Aorta (tissue), 5 donors: Measurements from ENCODE around the gene CDK7. TPM values are rescaled to one million over a fixed set of nuclear protein-coding genes. Genes with fewer than 3 reads are reported as not detected.
"Not testable (repeated sequence)": the region's sequence is repeated elsewhere in the genome, so short reads cannot be mapped to it uniquely, and the experiment has no call there.

Experiments used
- ATAC-seq: fragments of 200-7000 bp; cut with Tn5 transposase; one replicate; pipeline ENCODE4 v1.9.1; 2022; ENCODE audit warnings: moderate library complexity; ENCODE audit not compliant: low FRiP score
- DNase-seq, 2 donors: peaks; one replicate each; pipeline ENCODE4 v3.0.0-alpha.2; 2020
- H3K27ac ChIP-seq, 2 donors: one replicate each; pipeline ENCODE4 v1.5.1; 2013; ENCODE audit warnings: low read length in 2 of 2, mild to moderate bottlenecking in 2 of 2, moderate library complexity in 2 of 2, control low read depth in 1 of 2, inconsistent platforms in 1 of 2, low read depth in 1 of 2
- H3K27me3 ChIP-seq, 2 donors: one replicate each; pipeline ENCODE4 v1.6.1; 2013; ENCODE audit warnings: control low read depth in 1 of 2, low read length in 1 of 2, mild to moderate bottlenecking in 1 of 2, moderate library complexity in 1 of 2; ENCODE audit not compliant: insufficient read depth in 2 of 2, control insufficient read depth in 1 of 2
- H3K36me3 ChIP-seq, 2 donors: one replicate each; pipeline ENCODE4 v1.6.1; 2013; ENCODE audit warnings: control low read depth in 1 of 2, low read length in 1 of 2, mild to moderate bottlenecking in 1 of 2; ENCODE audit not compliant: insufficient read depth in 2 of 2, control insufficient read depth in 1 of 2
- H3K4me1 ChIP-seq, 2 donors: one replicate each; pipeline ENCODE4 v1.6.1; 2013; ENCODE audit warnings: low read length in 2 of 2, control low read depth in 1 of 2, mild to moderate bottlenecking in 1 of 2, moderate library complexity in 1 of 2; ENCODE audit not compliant: insufficient read depth in 2 of 2, control insufficient read depth in 1 of 2
- H3K4me3 ChIP-seq, 2 donors: one replicate each; pipeline ENCODE4 v1.5.1; 2013; ENCODE audit warnings: low read length in 2 of 2, control low read depth in 1 of 2, mild to moderate bottlenecking in 1 of 2
- H3K9me3 ChIP-seq: one replicate; pipeline ENCODE4 v1.6.1; 2013; ENCODE audit warnings: mild to moderate bottlenecking, low read length; ENCODE audit not compliant: control insufficient read depth
- WGBS, 2 donors: extraction: QIAGEN DNeasy Blood & Tissue Kit; methylation state at CpG; one replicate each; pipeline ENCODE4 v1.1.7; 2013; 5-methylcytosine and 5-hydroxymethylcytosine counted together
- intact Hi-C, 2 donors: fragments of 100-400 bp; cut with DNase I; formaldehyde crosslinking; loops; one replicate each; pipeline versions ENCODE4 v1.14.2 to v1.15.0; 2022
- polyA plus RNA-seq, 2 donors: library from polyadenylated mRNA; stranded (reverse); fragments of 200-250 nt; gene quantifications; one replicate each; pipeline ENCODE4 v1.2.3, GENCODE V29; 2013
- total RNA-seq, 2 donors: library from RNA; stranded (reverse); fragmentation: NEBNext Ultra II Directional; extraction: Animal tissue kit (Norgen Biotek cat#: 25700); gene quantifications; one replicate each; pipeline ENCODE4 v1.2.1, GENCODE V29; 2021
- donor health status: healthy with polysubstance abuse.
- donor health status: Bipolar disorder and iron deficiency.
- donor health status: DM: no; HTN: no; CAD: no.
- donor health status: DM: no; HTN: no; CAD: no.
- donor health status: DM: yes; HTN: yes; CAD: no.

Gene CDK7
- total and polyA plus RNA-seq, 4 donors = 15.8 to 23.9 (median 22.4) TPM

GRCh38 chr5:69245031-69245430 is 10.3 kb downstream of the CDK7 start:
- DNase-seq (no peak), ATAC-seq (no peak)
- H3K9me3 ChIP-seq = no peaks in the 10 kb centered on the region
- 95 to 97% methylated on average over 5 of the region's 5 CpGs for WGBS, 2 donors
- peaks cover 0 to 2% of the 10 kb centered on the region in 2 donors for H3K4me1 ChIP-seq
- H3K36me3 ChIP-seq = no peaks in the 10 kb centered on the region
- no peaks in the 10 kb centered on the region for H3K27me3 ChIP-seq
- H3K4me3 ChIP-seq = no peak overlapping the region
- no peak overlapping the region for H3K27ac ChIP-seq
- intact Hi-C loops = no loop called here

DNA sequence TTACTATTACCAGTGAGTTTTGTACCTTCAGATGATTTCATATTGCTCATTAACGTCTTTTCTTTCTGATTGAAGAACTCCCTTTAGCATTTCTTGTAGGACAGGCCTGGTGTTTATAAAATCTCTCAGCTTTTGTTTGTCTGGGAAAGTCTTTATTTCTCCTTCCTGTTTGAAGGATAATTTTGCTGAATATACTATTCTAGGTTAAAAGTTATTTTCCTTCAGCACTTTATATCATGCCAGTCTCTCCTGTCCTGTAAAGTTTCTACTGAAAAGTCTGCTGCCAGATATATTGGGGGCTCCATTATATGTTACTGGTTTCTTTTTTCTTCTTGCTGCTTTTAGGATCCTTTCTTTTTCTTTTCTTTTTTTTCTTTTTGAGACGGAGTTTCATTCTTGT is 13.3 kb downstream of the CDK7 start:
- WGBS, 2 donors = 89 to 94% methylated on average over 2 of the region's 2 CpGs
- Histone ChIP-seq H3K9me3 (no peaks in the 10 kb centered on the region), H3K4me3 (no peak overlapping the region), H3K4me1 (no peaks in the 10 kb centered on the region), H3K27ac (no peak overlapping the region), H3K27me3 (no peaks in the 10 kb centered on the region), H3K36me3 (no peaks in the 10 kb centered on the region)
- DNase-seq (no peak), ATAC-seq (no peak)
- intact Hi-C loops = no loop called here

DNA sequence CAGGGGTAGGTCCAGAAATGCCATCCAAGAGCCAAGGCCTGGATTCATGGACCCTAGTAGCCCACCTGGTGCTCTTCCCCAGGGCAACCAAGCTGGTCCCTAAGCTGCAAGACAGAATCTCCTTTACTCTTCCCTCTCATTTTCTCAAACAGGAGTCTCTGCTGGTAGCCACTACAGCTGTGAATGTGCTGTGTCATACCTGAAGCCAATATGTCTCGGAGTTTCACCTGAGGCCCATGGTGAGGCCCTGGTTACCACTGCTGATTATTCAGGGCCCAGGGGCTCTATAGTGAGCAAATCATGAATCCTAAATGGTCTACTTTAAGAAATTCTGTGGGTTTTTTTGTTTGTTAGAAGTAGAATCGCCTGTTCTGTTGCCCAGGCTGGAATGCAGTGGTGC is 15.9 kb downstream of the CDK7 start:
- DNase-seq (no peak), ATAC-seq (no peak)
- Histone ChIP-seq H3K27ac (no peak overlapping the region), H3K4me1 (no peaks in the 10 kb centered on the region), H3K36me3 (no peaks in the 10 kb centered on the region), H3K9me3 (no peaks in the 10 kb centered on the region), H3K27me3 (no peaks in the 10 kb centered on the region), H3K4me3 (no peak overlapping the region)
- WGBS, 2 donors = 94 to 98% methylated on average over 2 of the region's 2 CpGs
- intact Hi-C loops = no loop called here

- no peak for DNase-seq
- Histone ChIP-seq H3K27me3 (no peaks in the 10 kb centered on the region), H3K4me3 (no peak overlapping the region), H3K36me3 (peaks cover 0 to 2% of the 10 kb centered on the region in 2 donors), H3K27ac (no peak overlapping the region), H3K4me1 (no peaks in the 10 kb centered on the region), H3K9me3 (no peaks in the 10 kb centered on the region)
- intact Hi-C loops = no loop called here
- 77 to 85% methylated on average over 3 of the region's 3 CpGs for WGBS, 2 donors
- no peak for ATAC-seq
Observed at GRCh38 chr5:69252437-69252836, 17.8 kb downstream of the CDK7 start.

GRCh38 chr5:69255940-69256339 is 21.3 kb downstream of the CDK7 start:
- H3K4me3 ChIP-seq, H3K9me3 ChIP-seq, ATAC-seq, intact Hi-C loops, DNase-seq, H3K36me3 ChIP-seq, H3K4me1 ChIP-seq, H3K27ac ChIP-seq, H3K27me3 ChIP-seq: not testable (repeated sequence)
- WGBS, 2 donors = 88% methylated on average over 4 of the region's 4 CpGs

GRCh38 chr5:69257577-69257976 is 22.9 kb downstream of the CDK7 start:
- intact Hi-C loops = no loop called here
- ATAC-seq (no peak), DNase-seq (no peak)
- Histone ChIP-seq H3K27me3 (no peaks in the 10 kb centered on the region), H3K27ac (no peak overlapping the region), H3K4me3 (no peak overlapping the region), H3K36me3 (peaks cover 0 to 2% of the 10 kb centered on the region in 2 donors), H3K9me3 (no peaks in the 10 kb centered on the region), H3K4me1 (no peaks in the 10 kb centered on the region)
- 98 to 100% methylated on average over 1 of the region's 1 CpG for WGBS, 2 donors

DNA sequence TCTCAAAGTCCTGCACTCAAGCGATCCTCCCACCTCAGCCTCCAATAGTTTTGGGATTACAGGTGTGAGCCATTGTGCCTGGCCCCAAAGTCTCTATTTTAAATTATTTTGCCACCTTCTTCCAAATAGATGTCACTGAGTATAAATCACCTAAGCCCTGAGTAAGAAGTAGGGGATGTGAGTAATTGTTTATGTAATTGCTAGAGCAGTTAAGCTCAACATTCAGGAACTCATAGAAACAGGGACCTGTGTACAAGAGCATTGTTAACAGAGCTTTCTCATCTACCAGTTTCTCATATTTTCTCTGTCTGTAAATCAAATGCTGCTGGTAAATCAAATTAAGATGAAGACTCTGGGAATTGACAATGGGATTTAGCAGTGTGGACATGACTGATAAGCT is 26.3 kb downstream of the CDK7 start:
- Histone ChIP-seq H3K36me3 (peaks cover 0 to 7% of the 10 kb centered on the region in 2 donors), H3K9me3 (no peaks in the 10 kb centered on the region), H3K27ac (no peak overlapping the region), H3K4me3 (no peak overlapping the region), H3K27me3 (no peaks in the 10 kb centered on the region), H3K4me1 (no peaks in the 10 kb centered on the region)
- intact Hi-C loops = no loop called here
- no peak for DNase-seq
- no peak for ATAC-seq
- WGBS, 2 donors = 100% methylated on average over 1 of the region's 1 CpG

DNA sequence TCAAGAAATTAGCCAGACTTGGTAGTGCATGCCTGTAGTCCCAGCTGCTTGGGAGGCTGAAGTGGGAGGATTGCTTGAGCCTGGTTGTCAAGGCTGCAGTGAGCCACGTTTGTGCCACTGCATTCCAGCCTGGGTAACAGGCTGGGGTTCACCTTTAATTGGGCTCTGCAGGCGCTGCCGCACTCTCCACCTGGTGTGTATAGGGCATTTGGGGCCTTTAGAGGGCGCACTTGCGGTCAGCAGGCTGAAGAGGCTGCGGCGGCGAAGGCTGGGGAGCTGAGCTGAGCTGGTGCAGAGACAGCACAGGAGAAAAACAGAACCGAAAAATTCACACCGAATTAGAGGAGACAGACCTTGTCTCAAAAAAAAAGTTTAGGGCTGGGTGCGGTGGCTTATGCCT is 31.2 kb downstream of the CDK7 start:
- H3K27me3 ChIP-seq = no peaks in the 10 kb centered on the region
- no peak for DNase-seq
- no peak overlapping the region for H3K4me3 ChIP-seq
- no peaks in the 10 kb centered on the region for H3K4me1 ChIP-seq
- no peak for ATAC-seq
- whole genome bisulfite sequencing, 2 donors = 69 to 75% methylated on average over 11 of the region's 11 CpGs
- intact Hi-C loops = no loop called here
- H3K36me3 ChIP-seq = peaks cover 3 to 4% of the 10 kb centered on the region in 2 donors
- H3K9me3 ChIP-seq = no peaks in the 10 kb centered on the region
- H3K27ac ChIP-seq = no peak overlapping the region

- Histone ChIP-seq H3K36me3 (peaks cover 0 to 3% of the 10 kb centered on the region in 2 donors), H3K4me3 (no peak overlapping the region), H3K4me1 (no peaks in the 10 kb centered on the region), H3K27me3 (no peaks in the 10 kb centered on the region), H3K9me3 (no peaks in the 10 kb centered on the region), H3K27ac (no peak overlapping the region)
- no peak for DNase-seq
- 96 to 97% methylated on average over 5 of the region's 5 CpGs for WGBS, 2 donors
- ATAC-seq = no peak
- intact Hi-C loops = no loop called here
Observed at GRCh38 chr5:69268899-69269298, 34.2 kb downstream of the CDK7 start.
